ENCODE results near the gene CYB5R3. TPM values are rescaled to one million over a fixed set of nuclear protein-coding genes. Genes with fewer than 3 reads are reported as not detected.

The CYB5R3 gene
- total and polyA plus RNA-seq, 4 donors = 346 to 756 (median 437) TPM

GRCh38 chr22:42642806-42643633 lies 6.2 kb downstream of the CYB5R3 start:
- H3K27ac ChIP-seq (ENCODE audit: low read depth in 1 of 2, low read length in 2 of 2) = no peak overlapping the region
- H3K4me1 ChIP-seq (ENCODE audit: control insufficient read depth in 1 of 2, insufficient read depth in 2 of 2, low read length in 2 of 2) = peaks cover 0 to 5% of the 10 kb centered on the region in 2 donors
- H3K4me3 ChIP-seq (ENCODE audit: low read length in 2 of 2) = no peak overlapping the region
- WGBS, 2 donors = 79% methylated on average over 11 to 12 of the region's 12 CpGs
- intact Hi-C loops (cut with DNase I) = no loop called here
- H3K36me3 ChIP-seq (ENCODE audit: control insufficient read depth in 1 of 2, insufficient read depth in 2 of 2, low read length in 1 of 2) = no peaks in the 10 kb centered on the region
- ATAC-seq (ENCODE audit: low FRiP score) = no peak
- H3K9me3 ChIP-seq (ENCODE audit: control insufficient read depth, low read length) = no peaks in the 10 kb centered on the region
- H3K27me3 ChIP-seq (ENCODE audit: control insufficient read depth in 1 of 2, insufficient read depth in 2 of 2, low read length in 1 of 2) = no peaks in the 10 kb centered on the region
- DNase-seq = no peak

DNA sequence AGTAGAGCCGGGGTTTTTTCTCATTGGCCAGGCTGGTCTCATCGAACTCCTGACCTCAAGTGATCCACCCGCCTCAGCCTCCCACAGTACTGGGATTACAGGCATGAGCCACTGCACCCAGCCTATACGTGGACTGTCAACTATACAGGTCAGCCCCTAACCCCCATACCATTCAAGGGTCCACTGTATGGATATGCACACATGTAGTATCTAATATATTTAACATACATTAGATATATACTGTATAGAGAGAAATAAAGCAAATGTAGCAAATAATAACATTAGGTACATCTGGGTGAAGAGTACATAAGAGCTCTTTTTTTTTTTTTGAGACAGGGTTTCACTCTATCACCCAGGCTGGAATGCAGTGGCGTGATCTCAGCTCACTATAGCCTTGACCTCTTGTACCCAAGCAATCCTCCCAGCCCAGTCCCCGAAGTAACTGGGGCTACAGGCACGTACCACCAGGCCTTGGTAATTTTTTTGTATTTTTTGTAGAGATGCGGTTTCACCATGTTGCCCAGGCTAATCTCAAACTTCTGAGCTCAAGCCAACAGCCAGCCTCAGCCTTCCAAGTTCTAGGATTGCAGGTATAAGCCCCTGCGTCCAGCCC lies 7.3 kb downstream of the CYB5R3 start:
- no peaks in the 10 kb centered on the region for H3K9me3 ChIP-seq (ENCODE audit: control insufficient read depth, low read length)
- H3K27ac ChIP-seq (ENCODE audit: low read depth in 1 of 2, low read length in 2 of 2) = no peak overlapping the region
- intact Hi-C loops (cut with DNase I) = no loop called here
- H3K36me3 ChIP-seq (ENCODE audit: control insufficient read depth in 1 of 2, insufficient read depth in 2 of 2, low read length in 1 of 2) = no peaks in the 10 kb centered on the region
- WGBS, 2 donors = 53 to 57% methylated on average over 9 of the region's 9 CpGs
- peaks cover 0 to 5% of the 10 kb centered on the region in 2 donors for H3K4me1 ChIP-seq (ENCODE audit: control insufficient read depth in 1 of 2, insufficient read depth in 2 of 2, low read length in 2 of 2)
- ATAC-seq (ENCODE audit: low FRiP score) (no peak), DNase-seq (no peak)
- H3K27me3 ChIP-seq (ENCODE audit: control insufficient read depth in 1 of 2, insufficient read depth in 2 of 2, low read length in 1 of 2) = no peaks in the 10 kb centered on the region
- no peak overlapping the region for H3K4me3 ChIP-seq (ENCODE audit: low read length in 2 of 2)

DNA sequence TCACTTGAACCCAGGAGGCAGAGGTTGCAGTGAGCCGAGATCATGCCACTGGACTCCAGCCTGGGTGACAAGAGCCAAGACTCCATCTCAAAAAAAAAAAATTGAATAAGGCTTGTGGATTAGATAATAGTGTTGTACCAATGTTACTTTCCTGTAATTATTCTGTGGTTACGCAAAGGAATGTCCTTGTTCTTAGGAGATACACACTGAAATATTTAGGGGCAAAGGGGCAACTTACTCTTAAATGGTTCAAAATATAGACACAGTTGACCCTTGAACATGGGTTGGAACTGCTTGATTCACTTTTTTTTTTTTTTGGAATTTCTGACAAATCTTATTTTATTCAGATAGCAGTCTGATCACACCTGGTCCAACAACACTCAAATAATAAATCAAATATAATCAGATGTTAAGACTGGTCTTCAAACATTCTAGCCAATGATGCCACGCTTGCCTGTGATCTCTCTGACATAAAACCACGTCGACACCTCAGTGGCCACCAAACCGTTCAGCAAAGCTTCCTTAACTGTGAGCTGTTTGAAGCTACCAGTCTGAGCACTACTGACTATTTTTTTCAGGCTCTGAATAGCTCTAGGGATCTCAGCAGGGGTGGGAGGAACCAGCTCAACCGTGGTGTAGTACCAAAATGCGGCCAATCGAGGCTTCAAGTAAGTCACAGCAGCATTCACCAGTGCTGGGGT lies 9.5 kb downstream of the CYB5R3 start:
- H3K36me3 ChIP-seq (ENCODE audit: control insufficient read depth in 1 of 2, insufficient read depth in 2 of 2, low read length in 1 of 2) = no peaks in the 10 kb centered on the region
- H3K9me3 ChIP-seq (ENCODE audit: control insufficient read depth, low read length) = no peaks in the 10 kb centered on the region
- no peaks in the 10 kb centered on the region for H3K27me3 ChIP-seq (ENCODE audit: control insufficient read depth in 1 of 2, insufficient read depth in 2 of 2, low read length in 1 of 2)
- 81% methylated on average over 9 of the region's 9 CpGs for WGBS, 2 donors
- H3K4me1 ChIP-seq (ENCODE audit: control insufficient read depth in 1 of 2, insufficient read depth in 2 of 2, low read length in 2 of 2) = peaks cover 0 to 11% of the 10 kb centered on the region in 2 donors
- intact Hi-C loops (cut with DNase I) = no loop called here
- no peak for ATAC-seq (ENCODE audit: low FRiP score)
- no peak for DNase-seq
- no peak overlapping the region for H3K4me3 ChIP-seq (ENCODE audit: low read length in 2 of 2)
- H3K27ac ChIP-seq (ENCODE audit: low read depth in 1 of 2, low read length in 2 of 2) = no peak overlapping the region

DNA sequence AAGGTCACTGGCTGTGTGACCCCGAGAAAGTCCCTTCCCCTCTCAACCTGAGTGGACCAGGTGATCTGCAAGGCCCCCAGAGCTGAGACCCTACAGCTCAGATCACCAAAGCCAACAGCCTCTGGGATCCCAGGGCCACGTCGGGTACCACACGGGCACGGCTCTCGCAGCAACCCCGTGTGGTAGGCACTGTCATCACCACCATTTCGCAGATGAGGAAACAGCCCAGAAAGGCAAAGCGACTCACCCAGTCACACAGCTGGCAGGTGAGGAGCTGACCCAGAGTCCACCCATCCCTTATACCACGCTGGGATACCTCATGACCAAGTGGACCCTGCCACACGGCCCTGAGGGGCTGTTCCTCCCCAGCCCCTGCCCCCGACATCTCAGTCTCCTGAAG lies 11.6 kb downstream of the CYB5R3 start:
- H3K27ac ChIP-seq (ENCODE audit: low read depth in 1 of 2, low read length in 2 of 2) = no peak overlapping the region
- H3K4me1 ChIP-seq (ENCODE audit: control insufficient read depth in 1 of 2, insufficient read depth in 2 of 2, low read length in 2 of 2) = peaks cover 0 to 6% of the 10 kb centered on the region in 2 donors
- 84 to 91% methylated on average over 12 of the region's 12 CpGs for WGBS, 2 donors
- ATAC-seq (ENCODE audit: low FRiP score) (no peak), DNase-seq (no peak)
- no peaks in the 10 kb centered on the region for H3K27me3 ChIP-seq (ENCODE audit: control insufficient read depth in 1 of 2, insufficient read depth in 2 of 2, low read length in 1 of 2)
- no peak overlapping the region for H3K4me3 ChIP-seq (ENCODE audit: low read length in 2 of 2)
- no peaks in the 10 kb centered on the region for H3K9me3 ChIP-seq (ENCODE audit: control insufficient read depth, low read length)
- intact Hi-C loops (cut with DNase I) = no loop called here
- no peaks in the 10 kb centered on the region for H3K36me3 ChIP-seq (ENCODE audit: control insufficient read depth in 1 of 2, insufficient read depth in 2 of 2, low read length in 1 of 2)

GRCh38 chr22:42636506-42636905 lies 12.7 kb downstream of the CYB5R3 start:
- intact Hi-C loops (cut with DNase I) = no loop called here
- DNase-seq = no peak
- peak; percentile 9 for ATAC-seq (ENCODE audit: low FRiP score)
- Histone ChIP-seq H3K27me3 (ENCODE audit: control insufficient read depth in 1 of 2, insufficient read depth in 2 of 2, low read length in 1 of 2) (no peaks in the 10 kb centered on the region), H3K4me3 (ENCODE audit: low read length in 2 of 2) (no peak overlapping the region), H3K4me1 (ENCODE audit: control insufficient read depth in 1 of 2, insufficient read depth in 2 of 2, low read length in 2 of 2) (peaks cover 0 to 6% of the 10 kb centered on the region in 2 donors), H3K9me3 (ENCODE audit: control insufficient read depth, low read length) (no peaks in the 10 kb centered on the region), H3K36me3 (ENCODE audit: control insufficient read depth in 1 of 2, insufficient read depth in 2 of 2, low read length in 1 of 2) (peaks cover 0 to 2% of the 10 kb centered on the region in 2 donors), H3K27ac (ENCODE audit: low read depth in 1 of 2, low read length in 2 of 2) (peak overlapping the region; percentile 62 to 64)
- 93 to 94% methylated on average over 14 to 17 of the region's 17 CpGs for WGBS, 2 donors

- no peak overlapping the region for H3K4me3 ChIP-seq (ENCODE audit: low read length in 2 of 2)
- H3K27ac ChIP-seq (ENCODE audit: low read depth in 1 of 2, low read length in 2 of 2) = peak overlapping the region in 1 of 2 donors; percentile 64
- H3K36me3 ChIP-seq (ENCODE audit: control insufficient read depth in 1 of 2, insufficient read depth in 2 of 2, low read length in 1 of 2) = peaks cover 0 to 2% of the 10 kb centered on the region in 2 donors
- intact Hi-C loops (cut with DNase I) = no loop called here
- DNase-seq = peak; percentile 92 to 95
- ATAC-seq (ENCODE audit: low FRiP score) = peak; percentile 92
- no peaks in the 10 kb centered on the region for H3K9me3 ChIP-seq (ENCODE audit: control insufficient read depth, low read length)
- peaks cover 0 to 6% of the 10 kb centered on the region in 2 donors for H3K4me1 ChIP-seq (ENCODE audit: control insufficient read depth in 1 of 2, insufficient read depth in 2 of 2, low read length in 2 of 2)
- WGBS, 2 donors = 2 to 4% methylated on average over 3 of the region's 3 CpGs
- no peaks in the 10 kb centered on the region for H3K27me3 ChIP-seq (ENCODE audit: control insufficient read depth in 1 of 2, insufficient read depth in 2 of 2, low read length in 1 of 2)
Measured at GRCh38 chr22:42635531-42635930, 13.7 kb downstream of the CYB5R3 start.

DNA sequence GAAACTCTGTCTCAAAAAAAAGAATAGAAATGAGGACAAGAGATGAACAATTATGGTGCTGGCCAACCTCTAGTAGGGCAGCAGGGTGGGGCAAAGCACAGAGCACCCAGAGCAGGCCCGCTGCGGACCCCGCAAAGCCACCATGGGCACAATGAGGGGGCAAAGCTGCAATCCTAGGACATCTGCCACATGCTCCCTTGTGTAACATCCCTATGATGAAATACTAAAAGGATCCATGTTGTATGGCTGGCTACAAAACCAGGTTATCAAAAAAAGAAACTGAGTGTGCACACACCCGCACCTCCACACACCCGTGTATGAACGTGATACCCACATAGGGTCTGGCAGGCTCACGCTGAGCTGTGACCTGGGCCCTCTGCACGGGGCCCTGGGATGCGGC lies 16.2 kb downstream of the CYB5R3 start:
- Histone ChIP-seq H3K4me3 (ENCODE audit: low read length in 2 of 2) (no peak overlapping the region), H3K36me3 (ENCODE audit: control insufficient read depth in 1 of 2, insufficient read depth in 2 of 2, low read length in 1 of 2) (peaks cover 2 to 4% of the 10 kb centered on the region in 2 donors), H3K9me3 (ENCODE audit: control insufficient read depth, low read length) (no peaks in the 10 kb centered on the region), H3K27me3 (ENCODE audit: control insufficient read depth in 1 of 2, insufficient read depth in 2 of 2, low read length in 1 of 2) (no peaks in the 10 kb centered on the region), H3K4me1 (ENCODE audit: control insufficient read depth in 1 of 2, insufficient read depth in 2 of 2, low read length in 2 of 2) (peaks cover 0 to 6% of the 10 kb centered on the region in 2 donors), H3K27ac (ENCODE audit: low read depth in 1 of 2, low read length in 2 of 2) (no peak overlapping the region)
- WGBS, 2 donors = 94% methylated on average over 9 of the region's 9 CpGs
- intact Hi-C loops (cut with DNase I) = no loop called here
- no peak for ATAC-seq (ENCODE audit: low FRiP score)
- DNase-seq = no peak

GRCh38 chr22:42632096-42632495 lies 17.1 kb downstream of the CYB5R3 start:
- Histone ChIP-seq H3K9me3 (ENCODE audit: control insufficient read depth, low read length) (no peaks in the 10 kb centered on the region), H3K4me3 (ENCODE audit: low read length in 2 of 2) (no peak overlapping the region), H3K4me1 (ENCODE audit: control insufficient read depth in 1 of 2, insufficient read depth in 2 of 2, low read length in 2 of 2) (peaks cover 0 to 6% of the 10 kb centered on the region in 2 donors), H3K27ac (ENCODE audit: low read depth in 1 of 2, low read length in 2 of 2) (no peak overlapping the region), H3K36me3 (ENCODE audit: control insufficient read depth in 1 of 2, insufficient read depth in 2 of 2, low read length in 1 of 2) (peaks cover 2 to 5% of the 10 kb centered on the region in 2 donors), H3K27me3 (ENCODE audit: control insufficient read depth in 1 of 2, insufficient read depth in 2 of 2, low read length in 1 of 2) (no peaks in the 10 kb centered on the region)
- ATAC-seq (ENCODE audit: low FRiP score) = no peak
- WGBS, 2 donors = 72 to 79% methylated on average over 13 of the region's 13 CpGs
- no peak for DNase-seq
- intact Hi-C loops (cut with DNase I) = no loop called here

Data from aorta (tissue), 5 donors.